Measurements from ENCODE around the gene SLC4A8. TPM values are rescaled to one million over a fixed set of nuclear protein-coding genes. Genes with fewer than 3 reads are reported as not detected.

Gene SLC4A8
- total RNA-seq, 2 donors from 2014 or later = 2.8 to 7.1 TPM

DNA sequence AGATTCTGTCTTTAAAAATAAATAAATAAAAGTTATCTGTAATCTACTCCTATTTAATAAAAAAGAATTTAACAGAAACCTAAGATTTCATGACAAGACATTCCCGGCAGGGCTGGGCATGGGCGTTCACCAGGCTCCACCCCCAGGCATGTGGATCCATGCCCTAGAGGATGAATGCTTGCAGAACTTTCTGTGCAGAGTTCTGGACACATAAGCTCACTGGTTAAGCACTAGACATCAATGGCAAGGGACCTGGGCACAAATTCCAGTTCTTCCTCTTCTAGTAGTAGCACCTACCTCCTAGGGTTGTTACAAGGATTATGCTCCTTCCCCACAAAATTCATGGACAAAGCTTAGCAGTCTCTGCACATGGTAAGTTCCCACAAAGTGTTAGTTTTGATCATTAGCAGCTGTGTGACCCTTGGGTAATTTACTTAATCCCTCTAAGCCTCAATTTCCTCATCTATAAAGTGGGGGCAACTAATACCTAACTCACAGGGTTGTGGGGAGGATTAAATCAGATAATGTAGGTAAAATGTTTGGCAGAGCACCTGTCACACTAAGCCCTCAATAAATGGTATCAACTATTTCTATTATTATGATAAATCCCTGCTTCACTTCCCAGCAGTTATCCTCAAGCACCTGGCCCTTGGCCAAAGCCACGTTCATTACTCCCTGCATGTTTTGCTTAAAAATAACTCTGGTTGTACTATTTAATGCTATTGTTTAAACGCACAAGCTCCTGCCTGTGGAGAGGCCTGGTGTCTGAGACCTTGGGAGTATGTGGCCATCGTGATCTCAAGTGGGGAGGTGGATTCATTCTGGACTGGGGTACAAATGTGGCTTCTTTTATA is 43.2 kb upstream of the SLC4A8 start:
- Histone ChIP-seq H3K36me3 (no peaks in the 10 kb centered on the region), H3K9me3 (no peaks in the 10 kb centered on the region), H3K4me1 (ENCODE audit: control insufficient read depth in 1 of 2, low read depth in 2 of 2) (no peaks in the 10 kb centered on the region), H3K27me3 (replicated peaks; ENCODE audit: insufficient read depth) (no peaks in the 10 kb centered on the region), H3K4me3 (no peak overlapping the region), H3K27ac (no peak overlapping the region)
- TF ChIP-seq, protein P1, sequence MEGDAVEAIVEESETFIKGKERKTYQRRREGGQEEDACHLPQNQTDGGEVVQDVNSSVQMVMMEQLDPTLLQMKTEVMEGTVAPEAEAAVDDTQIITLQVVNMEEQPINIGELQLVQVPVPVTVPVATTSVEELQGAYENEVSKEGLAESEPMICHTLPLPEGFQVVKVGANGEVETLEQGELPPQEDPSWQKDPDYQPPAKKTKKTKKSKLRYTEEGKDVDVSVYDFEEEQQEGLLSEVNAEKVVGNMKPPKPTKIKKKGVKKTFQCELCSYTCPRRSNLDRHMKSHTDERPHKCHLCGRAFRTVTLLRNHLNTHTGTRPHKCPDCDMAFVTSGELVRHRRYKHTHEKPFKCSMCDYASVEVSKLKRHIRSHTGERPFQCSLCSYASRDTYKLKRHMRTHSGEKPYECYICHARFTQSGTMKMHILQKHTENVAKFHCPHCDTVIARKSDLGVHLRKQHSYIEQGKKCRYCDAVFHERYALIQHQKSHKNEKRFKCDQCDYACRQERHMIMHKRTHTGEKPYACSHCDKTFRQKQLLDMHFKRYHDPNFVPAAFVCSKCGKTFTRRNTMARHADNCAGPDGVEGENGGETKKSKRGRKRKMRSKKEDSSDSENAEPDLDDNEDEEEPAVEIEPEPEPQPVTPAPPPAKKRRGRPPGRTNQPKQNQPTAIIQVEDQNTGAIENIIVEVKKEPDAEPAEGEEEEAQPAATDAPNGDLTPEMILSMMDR (IDR thresholded peaks at IDR 0.05) = no peak
- DNase-seq (ENCODE audit: low spot score) (no peak), ATAC-seq (ENCODE audit: insufficient number of reproducible peaks, low FRiP score, low read depth) (no peak)

DNA sequence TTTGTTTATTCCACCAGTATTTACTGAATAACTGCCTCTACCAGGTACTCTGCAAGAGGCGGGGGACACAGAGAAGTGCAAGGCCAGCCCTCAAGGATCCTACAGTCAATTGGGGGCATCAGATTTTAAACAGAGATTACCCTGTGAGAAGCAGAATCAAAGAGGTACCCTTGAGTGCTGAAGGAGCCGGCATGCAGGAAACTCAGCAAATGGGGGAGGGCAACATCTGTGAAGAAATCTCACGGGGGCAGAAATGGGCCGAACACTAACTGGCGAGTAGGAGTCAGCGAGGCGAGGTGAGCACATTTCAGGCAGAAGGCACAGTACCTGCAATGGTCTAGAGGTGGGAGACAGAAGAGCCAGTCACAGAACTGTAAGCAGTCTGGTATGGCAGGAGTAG is 42.5 kb upstream of the SLC4A8 start:
- Histone ChIP-seq H3K4me3 (no peak overlapping the region), H3K36me3 (no peaks in the 10 kb centered on the region), H3K9me3 (no peaks in the 10 kb centered on the region), H3K27ac (no peak overlapping the region), H3K4me1 (ENCODE audit: control insufficient read depth in 1 of 2, low read depth in 2 of 2) (no peaks in the 10 kb centered on the region), H3K27me3 (replicated peaks; ENCODE audit: insufficient read depth) (no peaks in the 10 kb centered on the region)
- DNase-seq (ENCODE audit: low spot score) = no peak
- no peak for ATAC-seq (ENCODE audit: insufficient number of reproducible peaks, low FRiP score, low read depth)
- TF ChIP-seq, protein P1 (IDR thresholded peaks at IDR 0.05) = no peak

- Histone ChIP-seq H3K27me3 (replicated peaks; ENCODE audit: insufficient read depth) (no peaks in the 10 kb centered on the region), H3K4me3 (no peak overlapping the region), H3K36me3 (no peaks in the 10 kb centered on the region), H3K4me1 (ENCODE audit: control insufficient read depth in 1 of 2, low read depth in 2 of 2) (no peaks in the 10 kb centered on the region), H3K9me3 (no peaks in the 10 kb centered on the region), H3K27ac (no peak overlapping the region)
- DNase-seq (ENCODE audit: low spot score) = no peak
- ATAC-seq (ENCODE audit: insufficient number of reproducible peaks, low FRiP score, low read depth) = no peak
- TF ChIP-seq, protein P1 (IDR thresholded peaks at IDR 0.05) = no peak
Measured at GRCh38 chr12:51383269-51383905, 41.2 kb upstream of the SLC4A8 start.

DNA sequence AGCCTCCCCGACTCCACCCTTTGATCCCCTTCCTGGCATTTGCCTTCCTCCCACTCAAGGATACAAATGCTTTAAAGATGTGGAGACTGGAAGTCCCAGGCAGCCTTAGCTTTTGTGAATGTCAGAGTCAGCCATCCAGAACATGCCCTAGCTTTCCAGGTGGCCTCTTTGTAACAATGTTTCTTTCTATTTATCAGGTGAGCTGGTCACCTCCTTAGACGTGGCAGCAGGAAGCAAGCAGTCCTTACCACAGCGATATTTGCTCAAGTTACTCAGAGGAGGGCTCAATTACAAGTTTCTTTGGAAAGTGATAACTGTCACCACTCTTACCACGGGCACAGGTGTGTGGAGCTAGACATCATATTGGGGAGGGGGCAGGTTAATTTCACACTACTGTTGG is 38.3 kb upstream of the SLC4A8 start:
- peaks cover 0 to 7% of the 10 kb centered on the region in 2 donors for H3K4me1 ChIP-seq (ENCODE audit: control insufficient read depth in 1 of 2, low read depth in 2 of 2)
- DNase-seq (ENCODE audit: low spot score) (no peak), ATAC-seq (ENCODE audit: insufficient number of reproducible peaks, low FRiP score, low read depth) (no peak)
- H3K36me3 ChIP-seq = no peaks in the 10 kb centered on the region
- no peak overlapping the region for H3K27ac ChIP-seq
- no peaks in the 10 kb centered on the region for H3K9me3 ChIP-seq
- no peaks in the 10 kb centered on the region for H3K27me3 ChIP-seq (replicated peaks; ENCODE audit: insufficient read depth)
- TF ChIP-seq, protein P1 (IDR thresholded peaks at IDR 0.05) = no peak
- H3K4me3 ChIP-seq = no peak overlapping the region

GRCh38 chr12:51388069-51388799 is 36.4 kb upstream of the SLC4A8 start:
- Histone ChIP-seq H3K4me1 (ENCODE audit: control insufficient read depth in 1 of 2, low read depth in 2 of 2) (peaks cover 4 to 20% of the 10 kb centered on the region in 2 donors), H3K36me3 (no peaks in the 10 kb centered on the region), H3K4me3 (no peak overlapping the region), H3K9me3 (no peaks in the 10 kb centered on the region), H3K27me3 (replicated peaks; ENCODE audit: insufficient read depth) (no peaks in the 10 kb centered on the region), H3K27ac (no peak overlapping the region)
- TF ChIP-seq, protein P1 (IDR thresholded peaks at IDR 0.05) = no peak
- ATAC-seq (ENCODE audit: insufficient number of reproducible peaks, low FRiP score, low read depth) (no peak), DNase-seq (ENCODE audit: low spot score) (no peak)

Measured in thoracic aorta (tissue), 2 donors.